VCaP (cell line): ENCODE results near the gene STX7.

Source experiments
- H3K27ac ChIP-seq: fragments of 450-650 bp; 2 replicates; pipeline ENCODE4 v1.5.1; 2017
- TF ChIP-seq, protein P1 (sequence below): fragments of 450-650 bp; conservative IDR thresholded peaks from 2 replicates; pipeline ENCODE4 v1.5.1; 2017; ENCODE audit warnings: mild to moderate bottlenecking, moderate library complexity

Gene STX7

DNA sequence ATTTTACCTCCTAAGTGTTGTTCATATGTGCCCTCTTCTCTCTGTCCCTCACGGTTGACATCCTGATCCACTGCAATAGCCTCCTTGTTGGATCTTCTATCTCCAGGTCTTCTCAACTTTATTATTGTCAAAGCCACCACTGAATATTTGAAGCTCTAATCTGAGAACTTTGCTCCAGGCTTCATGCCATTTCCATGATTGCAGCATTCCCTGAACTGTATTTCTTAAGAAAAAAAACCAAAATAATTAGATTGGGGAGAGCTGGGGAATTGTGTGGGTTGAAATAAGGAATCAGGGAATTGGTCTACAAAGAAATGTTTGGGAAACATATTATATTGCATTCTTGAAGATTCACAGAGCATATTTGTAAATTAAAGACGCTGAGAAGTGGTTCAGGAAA, 2.5 kb upstream of the STX7 start:
- TF ChIP-seq, protein P1, sequence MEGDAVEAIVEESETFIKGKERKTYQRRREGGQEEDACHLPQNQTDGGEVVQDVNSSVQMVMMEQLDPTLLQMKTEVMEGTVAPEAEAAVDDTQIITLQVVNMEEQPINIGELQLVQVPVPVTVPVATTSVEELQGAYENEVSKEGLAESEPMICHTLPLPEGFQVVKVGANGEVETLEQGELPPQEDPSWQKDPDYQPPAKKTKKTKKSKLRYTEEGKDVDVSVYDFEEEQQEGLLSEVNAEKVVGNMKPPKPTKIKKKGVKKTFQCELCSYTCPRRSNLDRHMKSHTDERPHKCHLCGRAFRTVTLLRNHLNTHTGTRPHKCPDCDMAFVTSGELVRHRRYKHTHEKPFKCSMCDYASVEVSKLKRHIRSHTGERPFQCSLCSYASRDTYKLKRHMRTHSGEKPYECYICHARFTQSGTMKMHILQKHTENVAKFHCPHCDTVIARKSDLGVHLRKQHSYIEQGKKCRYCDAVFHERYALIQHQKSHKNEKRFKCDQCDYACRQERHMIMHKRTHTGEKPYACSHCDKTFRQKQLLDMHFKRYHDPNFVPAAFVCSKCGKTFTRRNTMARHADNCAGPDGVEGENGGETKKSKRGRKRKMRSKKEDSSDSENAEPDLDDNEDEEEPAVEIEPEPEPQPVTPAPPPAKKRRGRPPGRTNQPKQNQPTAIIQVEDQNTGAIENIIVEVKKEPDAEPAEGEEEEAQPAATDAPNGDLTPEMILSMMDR: no peak
- no peak overlapping the region for H3K27ac ChIP-seq

DNA sequence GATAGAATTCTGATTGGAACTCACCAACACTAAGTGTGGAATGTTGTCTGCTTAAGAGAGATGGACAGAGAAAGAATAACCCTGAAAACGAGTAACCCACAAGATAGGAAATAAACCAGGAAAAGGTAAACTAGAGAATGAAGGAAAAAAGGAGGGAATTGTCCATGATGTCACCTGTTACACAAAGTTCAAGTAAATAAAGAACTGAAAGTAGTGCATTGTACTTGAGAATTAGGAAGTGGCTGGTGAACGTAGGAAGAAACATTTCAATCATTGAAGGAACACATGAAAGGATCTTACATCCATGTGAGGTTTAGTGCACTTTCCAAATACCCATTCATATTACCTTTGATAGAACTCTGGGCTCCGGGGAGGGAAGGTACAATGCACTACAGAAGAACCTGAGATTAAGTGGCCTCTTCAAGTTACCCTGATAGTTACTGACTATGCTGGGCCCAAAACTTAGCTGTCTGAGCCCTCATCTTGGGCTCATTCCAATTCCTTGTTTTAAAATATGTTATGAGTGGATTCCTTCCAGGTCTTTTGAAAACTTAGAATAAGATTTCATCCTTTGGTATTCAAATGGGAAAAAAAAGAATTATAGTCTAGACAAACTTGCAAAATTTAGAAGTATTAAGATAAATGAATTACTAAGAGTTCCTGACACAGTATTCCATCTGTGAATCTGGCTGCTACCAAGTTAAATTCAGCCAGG, 1.1 kb upstream of the STX7 start:
- peak overlapping the region; percentile 71; the same call in 1 of the 2 replicates for H3K27ac ChIP-seq

DNA sequence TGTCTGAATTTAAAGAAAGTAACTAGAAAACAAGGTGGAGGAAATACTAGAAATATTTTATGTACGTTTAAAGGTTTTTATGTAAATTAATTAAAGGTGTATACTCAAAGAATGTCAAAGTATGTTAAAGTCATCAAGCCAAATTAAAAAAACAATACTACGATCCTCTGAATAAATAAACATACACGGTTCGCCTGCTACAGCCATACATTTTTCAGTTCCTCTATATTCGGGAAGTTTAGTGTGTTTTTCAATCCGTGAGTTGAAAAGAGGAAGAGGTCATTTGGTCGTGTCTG, 626 bp downstream of the STX7 start:
- peak overlapping the region; percentile 71 for H3K27ac ChIP-seq
- TF ChIP-seq, protein P1: no peak

More for the DNA sequence above, 1.1 kb upstream of the STX7 start:
- TF ChIP-seq, protein P1: no peak

DNA sequence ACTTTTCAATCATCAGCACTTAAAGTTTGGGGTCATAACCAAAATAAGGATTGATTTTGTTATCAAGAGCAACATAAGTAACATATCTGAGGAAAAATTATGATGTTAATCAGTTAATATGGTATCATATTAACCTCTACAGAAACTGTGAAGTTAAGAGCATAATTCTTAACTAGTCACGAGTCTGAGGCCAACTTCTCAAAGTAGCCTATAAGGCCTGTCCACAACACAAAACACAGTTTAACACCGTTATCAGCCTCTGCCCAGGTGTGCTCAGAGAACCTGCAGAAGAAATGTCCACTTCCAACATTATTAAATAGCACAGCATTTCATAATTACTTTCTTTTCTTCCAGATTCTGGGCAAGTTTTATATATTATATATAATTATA, 1.1 kb downstream of the STX7 start:
- no peak overlapping the region; the same call in 1 of the 2 replicates for H3K27ac ChIP-seq
- TF ChIP-seq, protein P1: no peak

DNA sequence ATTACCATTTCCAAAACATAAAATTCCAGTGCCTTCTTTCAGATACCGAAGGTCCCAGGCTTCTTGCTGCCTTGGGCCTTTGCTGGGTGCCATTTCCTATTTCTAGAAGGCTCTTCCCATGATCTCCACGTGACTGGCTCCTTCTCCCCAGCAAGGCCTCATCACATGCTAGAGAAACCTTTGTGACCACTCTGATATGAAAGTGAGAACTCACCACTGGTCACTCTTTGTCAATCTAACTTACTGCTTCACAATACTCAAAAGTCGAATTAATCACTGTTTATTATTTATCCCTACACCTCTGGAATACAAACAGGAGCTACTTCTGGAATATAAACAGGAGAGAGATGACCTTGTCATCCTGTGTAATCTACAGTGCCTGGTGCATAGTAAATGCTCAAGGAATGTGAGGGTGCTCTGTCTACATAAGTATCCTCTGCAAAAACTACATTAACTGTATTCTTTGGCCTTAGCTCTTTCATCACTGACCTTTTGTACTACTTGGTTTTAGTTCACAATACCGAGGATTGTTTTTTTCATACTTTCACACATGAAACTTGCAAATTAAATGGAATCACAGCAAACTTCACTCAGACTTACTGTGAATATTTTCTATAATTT, 1.6 kb downstream of the STX7 start:
- TF ChIP-seq, protein P1: no peak
- peak overlapping the region; percentile 10; the same call in 1 of the 2 replicates for H3K27ac ChIP-seq

DNA sequence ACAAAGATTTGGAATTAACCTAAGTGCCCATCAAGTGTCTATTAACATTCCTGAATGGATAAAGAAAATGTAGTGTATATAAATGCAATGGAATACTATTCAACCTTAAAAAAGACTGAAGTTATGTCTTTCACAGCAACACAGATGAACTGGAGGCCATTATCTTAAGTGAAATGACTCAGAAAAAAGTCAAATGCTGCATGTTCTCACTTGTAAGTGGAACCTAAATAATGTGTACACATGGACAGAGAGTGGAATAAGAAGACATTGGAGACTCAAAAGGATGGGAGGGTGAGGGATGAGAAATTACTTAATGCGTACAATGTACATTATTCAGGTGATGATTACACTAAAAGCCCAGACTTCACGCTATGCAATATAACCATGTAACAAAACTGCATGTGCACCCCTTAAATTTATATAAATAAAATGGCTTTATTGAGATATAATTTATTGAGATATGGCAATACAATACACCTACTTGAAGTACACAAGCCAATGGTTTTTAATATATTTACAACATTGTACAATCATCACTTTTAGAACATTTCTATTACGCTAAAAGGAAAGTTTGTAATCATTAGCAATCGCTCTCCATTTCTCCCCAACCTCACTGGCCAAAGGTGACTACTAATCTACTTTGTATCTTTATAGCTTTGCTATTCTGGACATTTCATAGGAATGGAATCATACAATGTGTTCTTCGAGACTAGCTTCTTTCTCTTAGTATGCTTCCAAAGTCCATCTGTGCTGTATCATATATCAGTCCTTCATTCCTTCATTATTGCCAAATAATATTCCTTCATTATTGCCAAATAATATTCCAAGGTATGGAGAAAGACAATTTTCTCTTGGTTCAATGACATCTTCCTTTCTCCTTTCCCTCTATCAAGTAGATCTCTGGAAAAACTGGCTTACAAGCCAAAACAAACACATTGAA, 5.8 kb downstream of the STX7 start:
- TF ChIP-seq, protein P1: no peak
- no peak overlapping the region for H3K27ac ChIP-seq

DNA sequence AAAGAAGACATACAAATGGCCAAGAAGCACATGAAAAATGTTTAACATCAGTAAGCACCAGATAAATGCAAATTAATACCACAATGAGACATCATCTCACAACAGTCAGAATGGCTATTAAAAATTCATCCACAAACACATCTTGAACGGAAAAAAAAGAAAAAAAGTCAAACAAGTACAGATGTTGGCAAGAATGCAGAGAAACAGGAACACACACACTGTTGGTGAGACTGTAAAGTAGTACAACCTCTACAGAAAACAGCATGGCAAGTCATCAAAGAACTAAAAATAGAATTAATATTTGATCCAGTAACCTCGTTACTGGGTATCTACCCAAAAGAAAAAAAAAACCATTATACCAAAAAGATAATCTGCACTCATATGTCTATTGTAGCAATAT, 6.5 kb downstream of the STX7 start:
- no peak overlapping the region for H3K27ac ChIP-seq
- TF ChIP-seq, protein P1: no peak
